ENCODE results near the gene PXN.

The PXN gene

GRCh38 chr12:120164293-120164692 is 101.2 kb downstream of the PXN start:
- DNase-seq, result no peak

DNA sequence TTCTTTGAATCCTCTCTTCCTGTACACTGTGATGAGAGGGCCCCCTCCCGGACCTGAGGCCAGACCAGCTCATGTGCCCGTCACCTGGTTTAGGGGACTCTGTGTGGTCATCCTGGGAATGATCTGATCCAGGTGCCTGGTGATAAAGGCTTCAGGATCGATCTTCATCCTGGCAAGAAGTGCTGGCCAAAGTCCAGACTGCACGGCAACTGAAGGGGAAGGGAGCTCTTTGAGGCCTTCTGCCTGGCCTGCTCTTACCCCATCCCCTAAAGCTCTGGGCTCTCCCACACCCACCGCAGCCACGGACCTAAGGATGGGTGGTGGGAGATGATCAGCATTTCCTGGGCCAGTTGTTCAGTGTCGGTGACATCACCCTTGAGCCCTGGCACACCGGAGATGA is 102.8 kb downstream of the PXN start:
- no peak for DNase-seq

- no peak for DNase-seq
Measured at GRCh38 chr12:120161852-120162251, 103.7 kb downstream of the PXN start.

All from SHP77 treated with DMSO at 0.1 percent for 48 hours (cell line).